ENCODE results near the gene ARHGAP31. TPM values are rescaled to one million over a fixed set of nuclear protein-coding genes. Genes with fewer than 3 reads are reported as not detected.

Gene ARHGAP31
- total RNA-seq, 6 experiments from 2014 or later = 1.6 to 8.7 (median 4.9) TPM

GRCh38 chr3:119309591-119309990 is 15.4 kb downstream of the ARHGAP31 start:
- Histone ChIP-seq H3K4me3 (no peak overlapping the region), H3K27ac (no peak overlapping the region), H3K4me1 (no peaks in the 10 kb centered on the region), H3K36me3 (no peaks in the 10 kb centered on the region), H3K27me3 (no peaks in the 10 kb centered on the region), H3K9me3 (no peaks in the 10 kb centered on the region)
- WGBS (ENCODE audit: insufficient coverage, low coverage, low lambda C conversion rate, missing lambda C conversion rate) = 69% methylated on average over 3 of the region's 4 CpGs
- ATAC-seq (no peak), DNase-seq (no peak)
- TF ChIP-seq CTCF (IDR thresholded peaks at IDR 0.05) = no peak
- TF ChIP-seq POLR2A (IDR thresholded peaks at IDR 0.05) = no peak
- intact Hi-C loops (cut with DNase I) = no loop called here

GRCh38 chr3:119310071-119310470 is 15.9 kb downstream of the ARHGAP31 start:
- TF ChIP-seq POLR2A (IDR thresholded peaks at IDR 0.05) (no peak), CTCF (IDR thresholded peaks at IDR 0.05) (no peak)
- intact Hi-C loops (cut with DNase I) = no loop called here
- H3K36me3 ChIP-seq = no peaks in the 10 kb centered on the region
- no peaks in the 10 kb centered on the region for H3K27me3 ChIP-seq
- H3K9me3 ChIP-seq = no peaks in the 10 kb centered on the region
- ATAC-seq (no peak), DNase-seq (no peak)
- no peak overlapping the region for H3K27ac ChIP-seq
- no peak overlapping the region for H3K4me3 ChIP-seq
- 29% methylated on average over 3 of the region's 3 CpGs for WGBS (ENCODE audit: insufficient coverage, low coverage, low lambda C conversion rate, missing lambda C conversion rate)
- no peaks in the 10 kb centered on the region for H3K4me1 ChIP-seq

GRCh38 chr3:119311081-119311925 is 17.1 kb downstream of the ARHGAP31 start:
- intact Hi-C loops (cut with DNase I) = no loop called here
- Histone ChIP-seq H3K27me3 (no peaks in the 10 kb centered on the region), H3K36me3 (no peaks in the 10 kb centered on the region), H3K4me3 (no peak overlapping the region), H3K9me3 (no peaks in the 10 kb centered on the region), H3K27ac (no peak overlapping the region), H3K4me1 (no peaks in the 10 kb centered on the region)
- WGBS (ENCODE audit: insufficient coverage, low coverage, low lambda C conversion rate, missing lambda C conversion rate) = 59% methylated on average over 10 of the region's 10 CpGs
- no peak for ATAC-seq
- DNase-seq = no peak
- no peak for TF ChIP-seq POLR2A (IDR thresholded peaks at IDR 0.05)
- no peak for TF ChIP-seq CTCF (IDR thresholded peaks at IDR 0.05)

GRCh38 chr3:119313461-119313860 is 19.3 kb downstream of the ARHGAP31 start:
- Histone ChIP-seq H3K36me3 (no peaks in the 10 kb centered on the region), H3K27me3 (no peaks in the 10 kb centered on the region), H3K4me1 (no peaks in the 10 kb centered on the region), H3K9me3 (no peaks in the 10 kb centered on the region), H3K4me3 (no peak overlapping the region), H3K27ac (no peak overlapping the region)
- no peak for TF ChIP-seq CTCF (IDR thresholded peaks at IDR 0.05)
- 64% methylated on average over 3 of the region's 3 CpGs for WGBS (ENCODE audit: insufficient coverage, low coverage, low lambda C conversion rate, missing lambda C conversion rate)
- ATAC-seq = no peak
- DNase-seq = no peak
- intact Hi-C loops (cut with DNase I) = no loop called here

All from right lobe of liver (tissue), 6 donors.